GDM1 (cell line): ENCODE results near the gene ANTXR1.

ENCODE experiments used
- DNase-seq: peaks from one replicate; lab custom pipeline; 2025; lab: John Stamatoyannopoulos, UW

Gene ANTXR1

DNA sequence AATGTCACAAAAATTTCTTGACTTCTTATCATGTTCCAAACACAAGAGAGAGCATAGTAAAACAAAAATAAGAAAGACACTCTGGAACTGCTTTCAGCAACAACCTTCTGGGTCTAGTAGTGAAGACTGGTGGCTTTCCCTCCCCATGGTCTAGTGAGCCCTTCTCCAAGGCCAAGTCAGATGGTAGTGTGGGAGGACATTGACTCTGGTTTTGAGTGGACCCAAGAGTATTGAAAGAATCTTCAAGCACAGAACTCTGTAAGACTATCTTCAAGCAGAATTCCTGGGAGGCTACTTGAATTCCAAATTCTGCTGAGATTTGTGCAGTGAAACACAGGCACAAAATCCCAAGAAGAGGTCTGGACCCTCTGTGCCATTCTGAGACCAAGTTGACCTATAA, 21.1 kb downstream of the ANTXR1 start:
- DNase-seq: no peak

- no peak for DNase-seq
These were observed 21.9 kb downstream of the ANTXR1 start for GRCh38 chr2:69034845-69035244.

- DNase-seq: no peak
These were observed 23.9 kb downstream of the ANTXR1 start for GRCh38 chr2:69036926-69037325.

DNA sequence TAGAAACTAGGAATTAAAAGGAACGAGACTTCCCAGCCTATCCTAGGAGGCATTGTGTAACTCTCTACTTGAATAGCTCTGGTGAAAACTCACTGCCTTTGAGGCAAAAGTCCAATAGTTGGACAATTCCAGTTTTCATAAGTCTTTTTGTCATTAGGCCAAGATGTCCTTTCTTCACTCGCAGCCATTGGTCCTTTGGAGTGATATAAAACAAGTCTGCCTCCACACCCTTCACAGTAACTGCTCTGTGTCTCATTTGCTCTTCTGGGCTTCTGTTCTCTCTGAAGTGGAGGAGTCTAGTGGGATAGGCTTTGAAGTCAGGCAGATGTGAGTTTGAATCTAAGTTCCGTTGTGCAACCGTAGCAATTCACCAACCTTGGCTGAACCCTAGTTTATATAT, 28.2 kb downstream of the ANTXR1 start:
- DNase-seq: no peak

DNA sequence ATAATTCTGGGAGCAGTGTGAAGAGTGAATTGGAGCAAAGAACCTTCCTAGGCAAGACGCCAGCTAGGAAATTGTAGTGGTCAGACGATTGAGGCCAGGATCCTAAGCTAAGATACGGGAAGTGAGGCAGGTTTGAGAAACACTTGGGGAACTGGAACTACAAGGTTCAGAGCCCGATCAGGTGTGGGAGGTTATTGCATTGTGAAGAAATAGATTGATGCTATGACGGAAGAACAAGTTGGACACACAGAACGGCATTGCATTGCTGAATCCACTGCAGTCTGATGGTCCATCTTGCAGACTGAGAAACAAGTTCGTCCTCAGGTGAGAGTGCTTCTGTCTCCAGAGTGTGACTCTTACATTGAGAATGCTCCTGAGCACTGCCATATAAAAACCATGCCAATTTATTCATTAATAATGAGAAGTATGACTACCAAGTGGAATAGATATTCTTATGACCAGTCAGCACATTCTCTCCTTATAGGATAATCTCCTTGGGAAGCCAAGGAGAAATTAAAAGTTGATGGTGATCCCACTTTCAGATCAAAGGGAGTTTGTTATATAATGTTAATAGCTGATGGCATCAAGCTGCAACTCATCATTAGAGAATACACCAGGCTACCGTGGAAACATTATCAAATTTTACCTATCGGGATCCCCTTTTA, 30.9 kb downstream of the ANTXR1 start:
- no peak for DNase-seq

DNA sequence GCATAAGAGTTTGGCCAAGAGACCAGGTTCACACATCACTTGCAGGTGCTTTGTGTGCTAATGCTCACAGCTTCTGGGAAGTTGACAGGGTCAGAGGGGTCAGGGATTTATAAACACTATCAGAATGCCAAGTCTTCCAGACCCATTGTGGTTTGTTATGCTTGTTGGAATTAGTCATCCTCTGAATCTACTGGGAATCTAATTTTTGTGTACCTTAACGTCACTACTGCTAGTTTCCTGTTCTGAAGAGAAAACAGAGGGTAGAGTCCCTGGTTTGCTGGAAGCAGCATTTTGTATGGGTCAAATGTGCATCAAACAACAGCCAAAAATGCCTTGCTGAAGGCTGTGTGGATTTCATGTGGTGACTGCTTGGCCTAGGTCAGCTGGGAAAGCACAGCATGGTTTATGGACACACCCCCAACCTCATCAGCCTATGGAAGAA, 33.3 kb downstream of the ANTXR1 start:
- no peak for DNase-seq

DNA sequence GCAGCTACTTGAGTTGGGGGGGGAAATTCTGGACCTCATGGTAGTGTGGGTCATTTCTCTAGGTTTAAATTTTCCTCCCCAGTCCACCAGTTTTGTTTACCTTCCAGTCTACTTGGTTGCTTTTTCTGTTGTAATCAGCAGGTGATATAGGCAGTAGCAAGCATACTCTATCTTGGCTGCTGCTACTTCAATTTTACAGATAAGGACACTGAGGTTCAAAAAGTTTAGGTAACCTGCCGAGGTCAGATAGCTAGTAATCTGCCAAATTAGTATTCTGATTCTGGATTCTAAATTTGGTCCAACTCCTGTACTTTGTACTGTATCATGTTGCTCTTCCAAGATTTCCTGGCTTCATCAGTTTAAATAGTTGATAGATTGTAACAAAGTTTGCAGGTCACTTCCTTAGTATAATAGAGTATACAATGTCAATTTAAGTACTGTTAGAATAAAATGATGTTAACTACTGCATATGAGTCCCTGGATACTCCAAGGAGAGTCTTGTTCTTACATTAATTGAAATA, 34.7 kb downstream of the ANTXR1 start:
- DNase-seq: no peak

GRCh38 chr2:69050802-69051201, 37.8 kb downstream of the ANTXR1 start:
- DNase-seq: no peak

DNA sequence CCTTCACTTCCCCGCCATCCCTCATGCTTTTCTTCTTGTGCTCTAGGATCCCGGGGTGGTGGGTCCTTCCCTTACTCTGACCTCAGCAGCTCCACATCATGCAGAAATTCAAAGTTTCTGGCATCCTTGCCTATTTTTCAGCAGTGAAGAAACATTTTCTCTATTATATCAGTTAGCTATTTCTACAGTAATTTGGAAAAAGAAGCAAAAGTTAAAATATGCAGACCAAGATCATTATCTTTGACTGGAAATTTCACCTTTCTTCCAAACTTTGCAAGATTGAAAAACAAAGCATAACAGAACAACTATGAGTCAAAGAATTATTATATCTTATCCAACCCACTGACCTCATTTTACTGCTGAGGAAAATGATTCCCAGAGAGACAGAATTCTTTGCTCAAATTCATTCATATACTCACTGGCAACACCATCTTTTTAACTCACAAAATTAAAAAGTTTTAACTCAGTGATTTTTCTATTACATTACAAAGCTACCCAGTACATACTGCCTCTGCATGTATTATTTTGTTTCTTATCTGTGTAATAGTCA, 40.5 kb downstream of the ANTXR1 start:
- DNase-seq: no peak

DNA sequence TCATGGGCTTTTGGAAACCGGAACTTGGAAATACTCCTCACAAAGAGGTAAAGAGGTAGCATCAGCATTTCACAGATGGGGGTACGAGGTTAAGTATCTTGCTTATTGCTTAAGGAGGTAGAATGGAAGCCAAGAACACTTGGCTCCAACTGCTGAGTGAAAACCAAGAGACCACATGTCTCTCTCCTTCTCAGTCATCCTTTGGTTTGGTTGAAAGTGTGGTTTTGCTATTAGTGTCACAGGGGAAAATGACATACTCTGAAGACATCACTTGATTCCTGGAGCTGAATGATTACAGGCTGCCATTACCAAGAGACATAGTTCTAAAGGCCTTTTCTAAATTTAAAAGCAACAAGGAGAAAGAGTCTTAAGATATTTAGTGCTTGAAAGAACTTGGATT, 41.5 kb downstream of the ANTXR1 start:
- no peak for DNase-seq

DNA sequence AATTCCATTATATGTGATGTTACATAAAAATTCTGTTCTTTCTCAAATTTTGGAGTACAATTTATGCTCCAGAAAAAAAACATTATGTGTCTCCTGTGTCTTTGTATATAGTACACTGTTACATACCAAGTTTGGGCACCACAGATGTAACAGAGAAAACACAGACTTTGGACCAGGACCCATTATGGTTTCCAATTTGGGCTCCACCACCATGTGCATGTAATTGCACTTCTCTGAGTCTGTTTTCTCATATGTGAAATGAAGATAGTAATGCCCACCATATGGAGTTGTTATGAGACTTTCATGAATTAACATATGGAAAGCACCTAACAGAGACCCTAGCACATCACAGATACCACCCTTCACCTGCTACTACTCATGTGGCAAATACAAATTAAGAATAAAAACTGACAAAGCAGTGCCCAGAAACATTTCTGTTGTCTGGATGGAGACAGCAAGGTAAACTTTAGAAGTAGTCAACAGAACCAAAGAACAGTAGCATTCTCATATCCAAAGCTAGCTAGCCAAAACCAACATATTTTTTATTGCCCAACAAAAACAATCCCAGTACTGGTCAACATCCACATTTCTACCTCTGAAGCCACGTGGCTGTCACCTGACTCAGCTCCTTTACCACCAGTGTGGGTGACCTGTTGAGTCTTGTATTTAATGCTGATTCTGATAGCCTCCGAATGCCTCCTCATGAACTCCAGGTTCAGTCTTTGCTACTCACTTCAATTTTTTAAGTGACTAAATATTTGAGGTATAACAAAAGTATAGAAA, 42.9 kb downstream of the ANTXR1 start:
- DNase-seq: no peak

DNA sequence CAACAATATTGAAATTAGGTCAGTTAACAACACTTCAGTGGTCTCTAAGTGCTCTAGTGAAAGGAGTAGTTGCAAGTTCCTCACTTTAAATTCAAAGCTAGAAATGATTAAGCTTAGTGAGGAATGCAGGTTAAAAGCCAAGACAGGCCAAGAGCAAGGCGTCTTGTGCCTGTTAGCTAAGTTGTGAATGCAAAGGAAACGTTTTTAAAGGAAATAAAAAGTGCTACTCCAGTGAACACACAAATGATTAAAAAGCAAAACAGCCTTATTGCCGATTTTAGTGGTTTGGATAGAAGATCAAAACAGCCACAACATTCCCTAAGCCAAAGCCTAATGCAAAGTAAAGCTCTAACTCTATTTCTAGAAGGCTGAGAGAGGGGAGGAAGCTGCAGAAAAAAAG, 44.7 kb downstream of the ANTXR1 start:
- DNase-seq: no peak

GRCh38 chr2:69059731-69060290, 46.8 kb downstream of the ANTXR1 start:
- no peak for DNase-seq

DNA sequence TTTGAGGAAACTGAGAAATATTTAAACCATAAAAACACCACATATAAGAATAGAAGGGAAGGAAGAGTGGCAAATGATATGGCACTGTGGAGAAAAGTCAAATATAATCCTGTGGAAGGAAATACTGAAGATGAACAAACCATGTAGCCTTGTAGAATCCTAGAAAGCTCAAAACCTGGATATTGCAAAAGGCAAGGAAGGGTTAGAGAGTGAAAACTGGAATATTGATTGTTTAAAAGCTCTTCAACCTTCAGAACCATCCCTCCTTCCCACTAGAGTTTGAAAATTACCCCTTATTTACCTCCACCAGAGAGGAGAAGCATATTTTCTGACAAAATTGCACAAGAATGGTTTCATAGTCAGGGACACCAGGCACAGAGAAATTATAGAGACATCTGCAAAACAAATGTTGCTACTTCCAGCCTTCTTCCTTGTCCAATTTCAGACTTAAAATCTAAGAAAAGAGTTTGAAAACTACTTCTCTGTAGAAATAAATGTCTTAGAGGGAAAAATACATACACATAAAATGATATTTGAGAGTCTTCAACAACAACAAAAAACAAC, 48.0 kb downstream of the ANTXR1 start:
- no peak for DNase-seq

GRCh38 chr2:69061525-69061924, 48.5 kb downstream of the ANTXR1 start:
- no peak for DNase-seq

GRCh38 chr2:69062307-69062962, 49.5 kb downstream of the ANTXR1 start:
- no peak for DNase-seq

- no peak for DNase-seq
These were observed 52.9 kb downstream of the ANTXR1 start for GRCh38 chr2:69065735-69066336.

- no peak for DNase-seq
These were observed 54.1 kb downstream of the ANTXR1 start for GRCh38 chr2:69067026-69067630.

GRCh38 chr2:69067866-69068265, 54.9 kb downstream of the ANTXR1 start:
- no peak for DNase-seq

DNA sequence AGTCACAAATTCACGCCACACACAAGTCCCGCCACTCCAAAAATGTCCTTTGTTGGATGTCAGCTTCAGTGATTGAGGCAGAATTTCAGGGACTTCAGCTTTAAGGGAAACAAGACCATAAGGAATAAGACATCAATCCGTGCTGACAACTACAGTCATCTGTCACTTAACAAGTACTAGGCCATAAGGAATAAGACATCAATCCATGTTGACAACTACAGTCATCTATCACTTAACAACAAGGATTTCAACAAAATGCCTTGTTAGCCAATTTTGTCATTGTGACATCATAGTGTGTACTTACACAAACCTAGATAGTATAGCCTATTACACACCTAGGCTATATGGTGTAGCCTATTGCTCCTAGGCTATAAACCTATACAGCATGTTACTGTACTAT, 58.0 kb downstream of the ANTXR1 start:
- no peak for DNase-seq

DNA sequence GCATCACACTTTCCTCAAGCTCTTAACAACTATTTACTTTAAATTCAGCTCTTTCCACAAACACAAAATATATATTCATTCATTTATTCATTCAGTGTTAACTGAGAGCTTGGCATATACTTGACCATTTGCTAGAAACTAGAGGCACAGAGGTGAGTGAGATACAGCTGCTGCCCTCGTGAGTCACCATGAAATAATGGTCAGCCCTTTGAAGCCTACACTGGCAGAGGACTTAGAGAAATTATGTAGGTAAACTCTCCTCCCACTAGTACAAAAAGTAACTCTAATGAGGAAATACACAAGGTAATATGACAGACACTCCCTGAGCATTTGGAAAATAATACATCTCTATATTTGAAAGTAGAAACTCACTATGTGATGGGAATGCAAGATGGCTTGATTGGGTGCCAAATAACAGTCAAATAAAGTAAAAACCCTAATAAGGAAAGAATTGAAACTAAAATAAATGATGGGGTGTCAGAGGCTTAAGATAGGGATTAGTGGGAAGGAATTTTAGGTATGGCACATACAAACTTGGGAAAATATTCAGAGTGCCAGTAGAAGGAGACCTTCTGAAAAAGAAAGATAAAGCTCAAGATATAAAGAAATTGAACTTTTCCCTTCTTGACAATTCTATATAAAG, 61.1 kb downstream of the ANTXR1 start:
- DNase-seq: no peak
